ENCODE results near the gene GABRB1.

The GABRB1 gene

GRCh38 chr4:47057991-47058390 is 26.6 kb downstream of the GABRB1 start:
- Histone ChIP-seq H3K27me3 (no peaks in the 10 kb centered on the region), H3K27ac (no peak overlapping the region), H3K9me3 (no peaks in the 10 kb centered on the region), H3K4me1 (ENCODE audit: control insufficient read depth in 1 of 2, insufficient read depth in 1 of 2, low read depth in 1 of 2, low read length in 1 of 2) (no peaks in the 10 kb centered on the region), H3K36me3 (no peaks in the 10 kb centered on the region), H3K4me3 (ENCODE audit: low read depth in 1 of 2, low read length in 1 of 2) (no peak overlapping the region)
- TF ChIP-seq CTCF (IDR thresholded peaks at IDR 0.05): no peak

GRCh38 chr4:47060561-47060960 is 29.2 kb downstream of the GABRB1 start:
- no peak overlapping the region for H3K27ac ChIP-seq
- no peak overlapping the region for H3K4me3 ChIP-seq (ENCODE audit: low read depth in 1 of 2, low read length in 1 of 2)
- TF ChIP-seq CTCF (IDR thresholded peaks at IDR 0.05): no peak
- H3K36me3 ChIP-seq: no peaks in the 10 kb centered on the region
- H3K4me1 ChIP-seq (ENCODE audit: control insufficient read depth in 1 of 2, insufficient read depth in 1 of 2, low read depth in 1 of 2, low read length in 1 of 2): no peaks in the 10 kb centered on the region
- no peaks in the 10 kb centered on the region for H3K27me3 ChIP-seq
- H3K9me3 ChIP-seq: no peaks in the 10 kb centered on the region

GRCh38 chr4:47061435-47061834 is 30.1 kb downstream of the GABRB1 start:
- H3K9me3 ChIP-seq: no peaks in the 10 kb centered on the region
- TF ChIP-seq CTCF (IDR thresholded peaks at IDR 0.05): no peak
- no peak overlapping the region for H3K4me3 ChIP-seq (ENCODE audit: low read depth in 1 of 2, low read length in 1 of 2)
- no peaks in the 10 kb centered on the region for H3K36me3 ChIP-seq
- no peaks in the 10 kb centered on the region for H3K4me1 ChIP-seq (ENCODE audit: control insufficient read depth in 1 of 2, insufficient read depth in 1 of 2, low read depth in 1 of 2, low read length in 1 of 2)
- H3K27ac ChIP-seq: no peak overlapping the region
- H3K27me3 ChIP-seq: no peaks in the 10 kb centered on the region

GRCh38 chr4:47065051-47065481 is 33.7 kb downstream of the GABRB1 start:
- Histone ChIP-seq H3K4me1 (ENCODE audit: control insufficient read depth in 1 of 2, insufficient read depth in 1 of 2, low read depth in 1 of 2, low read length in 1 of 2) (no peaks in the 10 kb centered on the region), H3K27ac (no peak overlapping the region), H3K4me3 (ENCODE audit: low read depth in 1 of 2, low read length in 1 of 2) (no peak overlapping the region), H3K27me3 (no peaks in the 10 kb centered on the region), H3K9me3 (no peaks in the 10 kb centered on the region), H3K36me3 (no peaks in the 10 kb centered on the region)
- no peak for TF ChIP-seq CTCF (IDR thresholded peaks at IDR 0.05)

GRCh38 chr4:47068986-47069385 is 37.6 kb downstream of the GABRB1 start:
- Histone ChIP-seq H3K36me3 (no peaks in the 10 kb centered on the region), H3K4me3 (ENCODE audit: low read depth in 1 of 2, low read length in 1 of 2) (no peak overlapping the region), H3K4me1 (ENCODE audit: control insufficient read depth in 1 of 2, insufficient read depth in 1 of 2, low read depth in 1 of 2, low read length in 1 of 2) (no peaks in the 10 kb centered on the region), H3K9me3 (no peaks in the 10 kb centered on the region), H3K27me3 (no peaks in the 10 kb centered on the region), H3K27ac (no peak overlapping the region)
- no peak for TF ChIP-seq CTCF (IDR thresholded peaks at IDR 0.05)

GRCh38 chr4:47071901-47072341 is 40.6 kb downstream of the GABRB1 start:
- Histone ChIP-seq H3K27ac (no peak overlapping the region), H3K4me1 (ENCODE audit: control insufficient read depth in 1 of 2, insufficient read depth in 1 of 2, low read depth in 1 of 2, low read length in 1 of 2) (no peaks in the 10 kb centered on the region), H3K9me3 (no peaks in the 10 kb centered on the region), H3K4me3 (ENCODE audit: low read depth in 1 of 2, low read length in 1 of 2) (no peak overlapping the region), H3K27me3 (no peaks in the 10 kb centered on the region), H3K36me3 (no peaks in the 10 kb centered on the region)
- no peak for TF ChIP-seq CTCF (IDR thresholded peaks at IDR 0.05)

All from neutrophil (primary cell).